Fibroblast of lung (primary cell): ENCODE results near the gene KCP. TPM values are rescaled to one million over a fixed set of nuclear protein-coding genes. Genes with fewer than 3 reads are reported as not detected.

Experiments
- DNase-seq, 2 donors: peaks; one replicate each; pipeline versions ENCODE4 v3.0.0 to v3.0.0-alpha.2; 2010; ENCODE audit warnings: low read depth in 2 of 2
- H2AFZ ChIP-seq: 2 replicates; pipeline ENCODE4 v1.5.1; 2012; ENCODE audit warnings: low read length, control low read depth, inconsistent platforms
- H3K27ac ChIP-seq: 2 replicates; pipeline ENCODE4 v1.5.1; 2011; ENCODE audit warnings: low read length, control low read depth; ENCODE audit not compliant: insufficient read depth
- H3K27me3 ChIP-seq: 2 replicates; pipeline ENCODE4 v1.5.1; 2011; ENCODE audit warnings: mild to moderate bottlenecking, low read length; ENCODE audit not compliant: control insufficient read depth, insufficient read depth
- H3K36me3 ChIP-seq: 2 replicates; pipeline ENCODE4 v1.5.1; 2011; ENCODE audit warnings: low read length; ENCODE audit not compliant: control insufficient read depth, insufficient read depth
- H3K4me1 ChIP-seq: 2 replicates; pipeline ENCODE4 v1.5.1; 2011; ENCODE audit warnings: low read length; ENCODE audit not compliant: control insufficient read depth, insufficient read depth; ENCODE audit errors: extremely low read depth
- H3K4me2 ChIP-seq: 2 replicates; pipeline ENCODE4 v1.5.1; 2011; ENCODE audit warnings: low read length, control low read depth; ENCODE audit not compliant: insufficient read depth; ENCODE audit errors: extremely low read depth
- H3K4me3 ChIP-seq, 4 experiments: fragments of 200-600 bp in 1 of 4; sonication (generic) in 1 of 4; replicated peaks in 1 of 4; 2 replicates each; pipeline ENCODE4 v1.5.1; 2011 to 2016; ENCODE audit warnings: low read length in 4 of 4, low read depth in 3 of 4, mild to moderate bottlenecking in 3 of 4, control low read depth in 2 of 4, inconsistent platforms in 1 of 4, mixed read lengths in 1 of 4; ENCODE audit not compliant: insufficient read depth in 1 of 4; ENCODE audit errors: control extremely low read depth in 1 of 4
- H3K79me2 ChIP-seq: 2 replicates; pipeline ENCODE4 v1.5.1; 2012; ENCODE audit warnings: mild to moderate bottlenecking, low read length, inconsistent platforms; ENCODE audit not compliant: control insufficient read depth, insufficient read depth
- H3K9ac ChIP-seq: 2 replicates; pipeline ENCODE4 v1.5.1; 2011; ENCODE audit warnings: mild to moderate bottlenecking, low read length, control low read depth; ENCODE audit not compliant: insufficient read depth
- H3K9me3 ChIP-seq: 2 replicates; pipeline ENCODE4 v1.5.1; 2012; ENCODE audit warnings: low read depth, low read length; ENCODE audit not compliant: control insufficient read depth, insufficient read depth
- H4K20me1 ChIP-seq: 2 replicates; pipeline ENCODE4 v1.5.1; 2011; ENCODE audit warnings: low read length; ENCODE audit not compliant: control insufficient read depth, insufficient read depth; ENCODE audit errors: extremely low read depth
- CTCF ChIP-seq, 2 donors: IDR thresholded peaks in 1 of 2; conservative IDR thresholded peaks in 1 of 2; 1 replicate in 1 of 2; 2 replicates in 1 of 2; pipeline ENCODE4 v1.5.1; 2011 to 2012; ENCODE audit warnings: low read length in 2 of 2, control low read depth in 1 of 2, inconsistent platforms in 1 of 2, low read depth in 1 of 2, mild to moderate bottlenecking in 1 of 2
- EZH2 ChIP-seq: IDR thresholded peaks from 2 replicates; pipeline ENCODE4 v1.5.1; 2012; ENCODE audit warnings: low read length, control low read depth, mild to moderate bottlenecking; ENCODE audit errors: missing control alignments
- polyA plus RNA-seq, 2 donors: library from polyadenylated mRNA; depleted of rRNA in 1 of 2; stranded (reverse) in 1 of 2; unstranded in 1 of 2; fragments of >200 nt; gene quantifications; 2 replicates each; pipeline ENCODE4 v1.2.1, GENCODE V29; 2011 to 2012; ENCODE audit warnings: missing spikeins in 1 of 2
- total RNA-seq: library from RNA; depleted of rRNA; stranded (reverse); fragments of >200 nt; gene quantifications from 2 replicates; pipeline ENCODE4 v1.2.1, GENCODE V29; 2014

KCP gene
- total and polyA plus RNA-seq, 2 donors (not counting 1 experiment from before 2014, with no cell fraction given) = 0.08 to 0.50 TPM

GRCh38 chr7:128884561-128885369 is 25.7 kb downstream of the KCP start:
- Histone ChIP-seq H4K20me1 (no peaks in the 10 kb centered on the region), H3K79me2 (no peaks in the 10 kb centered on the region), H2AFZ (no peak overlapping the region), H3K4me1 (no peaks in the 10 kb centered on the region), H3K27me3 (no peaks in the 10 kb centered on the region), H3K4me3 (no peak overlapping the region), H3K9me3 (no peaks in the 10 kb centered on the region), H3K9ac (no peak overlapping the region), H3K27ac (no peak overlapping the region), H3K36me3 (no peaks in the 10 kb centered on the region), H3K4me2 (no peak overlapping the region)
- DNase-seq = no peak
- TF ChIP-seq CTCF (conservative IDR thresholded peaks at IDR 0.05 in 1 of 2, IDR thresholded peaks at IDR 0.05 in 1 of 2; ENCODE audit: low read depth in 1 of 2, low read length in 2 of 2) (no peak), EZH2 (no peak)

GRCh38 chr7:128883622-128884448 is 26.7 kb downstream of the KCP start:
- H3K36me3 ChIP-seq = no peaks in the 10 kb centered on the region
- H3K27ac ChIP-seq = no peak overlapping the region
- no peak overlapping the region for H3K4me2 ChIP-seq
- no peak overlapping the region for H2AFZ ChIP-seq
- H3K9me3 ChIP-seq = no peaks in the 10 kb centered on the region
- no peaks in the 10 kb centered on the region for H4K20me1 ChIP-seq
- H3K27me3 ChIP-seq = no peaks in the 10 kb centered on the region
- no peak overlapping the region for H3K4me3 ChIP-seq
- H3K79me2 ChIP-seq = no peaks in the 10 kb centered on the region
- DNase-seq = peak; percentile 35 to 71
- no peaks in the 10 kb centered on the region for H3K4me1 ChIP-seq
- TF ChIP-seq CTCF (conservative IDR thresholded peaks at IDR 0.05 in 1 of 2, IDR thresholded peaks at IDR 0.05 in 1 of 2; ENCODE audit: low read depth in 1 of 2, low read length in 2 of 2) = peak; percentile 85 to 88
- no peak for TF ChIP-seq EZH2
- H3K9ac ChIP-seq = no peak overlapping the region

GRCh38 chr7:128882134-128882533 is 28.4 kb downstream of the KCP start:
- Histone ChIP-seq H3K27me3 (no peaks in the 10 kb centered on the region), H4K20me1 (no peaks in the 10 kb centered on the region), H3K79me2 (no peaks in the 10 kb centered on the region), H3K9ac (no peak overlapping the region), H3K4me1 (no peaks in the 10 kb centered on the region), H2AFZ (no peak overlapping the region), H3K9me3 (no peaks in the 10 kb centered on the region), H3K4me3 (no peak overlapping the region), H3K4me2 (no peak overlapping the region), H3K27ac (no peak overlapping the region), H3K36me3 (no peaks in the 10 kb centered on the region)
- TF ChIP-seq EZH2 = no peak
- no peak for TF ChIP-seq CTCF (conservative IDR thresholded peaks at IDR 0.05 in 1 of 2, IDR thresholded peaks at IDR 0.05 in 1 of 2; ENCODE audit: low read depth in 1 of 2, low read length in 2 of 2)
- no peak for DNase-seq
